HG03066 (cell line): ENCODE data around the gene C1orf146.
"Not testable (repeated sequence)": the region's sequence is repeated elsewhere in the genome, so short reads cannot be mapped to it uniquely, and the experiment has no call there.

Experiments
- ATAC-seq: cut with Tn5 transposase; IDR thresholded peaks from one replicate; pipeline ENCODE4 v1.9.1; 2021; ENCODE audit warnings: low read depth; ENCODE audit not compliant: unreplicated experiment

Gene C1orf146

GRCh38 chr1:92273039-92273438, 55.3 kb downstream of the C1orf146 start:
- ATAC-seq, result no peak

- ATAC-seq, result no peak
Observed at GRCh38 chr1:92274939-92275338, 57.2 kb downstream of the C1orf146 start.

- ATAC-seq, result no peak
Observed at GRCh38 chr1:92276082-92276481, 58.4 kb downstream of the C1orf146 start.

- no peak for ATAC-seq
Observed at GRCh38 chr1:92277105-92277723, 59.5 kb downstream of the C1orf146 start.

GRCh38 chr1:92279781-92280180, 62.1 kb downstream of the C1orf146 start:
- ATAC-seq, result not testable (repeated sequence)

- not testable (repeated sequence) for ATAC-seq
Observed at GRCh38 chr1:92281411-92281810, 63.7 kb downstream of the C1orf146 start.

GRCh38 chr1:92291372-92291999, 73.8 kb downstream of the C1orf146 start:
- ATAC-seq, result no peak
